Nephron (organoid): Measurements from ENCODE around the gene USP31.

ENCODE experiments used
- H3K27ac Mint-ChIP-seq, 3 experiments: 2 replicates each; pipeline ENCODE4 v1.8.0; 2020; ENCODE audit warnings: mixed read lengths in 3 of 3, mild to moderate bottlenecking in 2 of 3, moderate library complexity in 1 of 3
- H3K27me3 Mint-ChIP-seq: 2 replicates; pipeline ENCODE4 v1.8.0; 2021; ENCODE audit warnings: low read depth, mild to moderate bottlenecking, moderate library complexity, mixed read lengths
- H3K36me3 Mint-ChIP-seq: 2 replicates; pipeline ENCODE4 v1.8.0; 2020; ENCODE audit warnings: low read depth, mixed read lengths
- H3K4me1 Mint-ChIP-seq: 2 replicates; pipeline ENCODE4 v1.8.0; 2020; ENCODE audit warnings: mixed read lengths
- H3K4me3 Mint-ChIP-seq, 3 experiments: 2 replicates each; pipeline ENCODE4 v1.8.0; 2020; ENCODE audit warnings: mild to moderate bottlenecking in 3 of 3, mixed read lengths in 3 of 3, moderate library complexity in 2 of 3
- H3K9me3 Mint-ChIP-seq: 2 replicates; pipeline ENCODE4 v1.8.0; 2020; ENCODE audit warnings: mixed read lengths
- TF ChIP-seq, protein P1 (sequence below), 3 experiments: fragments of 200-600 bp; sonication (generic); IDR thresholded peaks; one replicate each; pipeline ENCODE4 v1.5.0; 2021; ENCODE audit warnings: antibody characterized with exemption in 3 of 3; ENCODE audit not compliant: unreplicated experiment in 3 of 3

The USP31 gene

DNA sequence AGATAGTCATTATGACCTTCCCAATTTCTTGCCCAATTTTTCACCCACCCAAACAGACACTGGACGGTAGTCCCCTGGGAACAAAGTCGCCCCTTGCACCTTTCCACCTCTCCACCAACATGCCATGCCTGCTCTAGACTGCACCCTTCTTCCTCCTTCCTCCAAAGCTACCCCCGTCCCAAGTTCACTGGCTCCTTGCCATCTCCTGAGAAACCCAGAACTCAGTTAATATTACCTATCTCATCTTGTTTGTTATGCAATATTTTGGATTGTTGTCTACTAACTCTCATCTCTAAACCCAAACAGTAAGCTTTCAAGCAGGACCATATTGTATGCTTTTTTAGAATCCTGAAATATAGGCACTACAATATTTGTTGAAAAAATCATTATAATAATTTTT is 63.3 kb downstream of the USP31 start:
- H3K36me3 Mint-ChIP-seq: peaks cover 22% of the 10 kb centered on the region
- H3K4me3 Mint-ChIP-seq: no peak overlapping the region
- TF ChIP-seq, protein P1, sequence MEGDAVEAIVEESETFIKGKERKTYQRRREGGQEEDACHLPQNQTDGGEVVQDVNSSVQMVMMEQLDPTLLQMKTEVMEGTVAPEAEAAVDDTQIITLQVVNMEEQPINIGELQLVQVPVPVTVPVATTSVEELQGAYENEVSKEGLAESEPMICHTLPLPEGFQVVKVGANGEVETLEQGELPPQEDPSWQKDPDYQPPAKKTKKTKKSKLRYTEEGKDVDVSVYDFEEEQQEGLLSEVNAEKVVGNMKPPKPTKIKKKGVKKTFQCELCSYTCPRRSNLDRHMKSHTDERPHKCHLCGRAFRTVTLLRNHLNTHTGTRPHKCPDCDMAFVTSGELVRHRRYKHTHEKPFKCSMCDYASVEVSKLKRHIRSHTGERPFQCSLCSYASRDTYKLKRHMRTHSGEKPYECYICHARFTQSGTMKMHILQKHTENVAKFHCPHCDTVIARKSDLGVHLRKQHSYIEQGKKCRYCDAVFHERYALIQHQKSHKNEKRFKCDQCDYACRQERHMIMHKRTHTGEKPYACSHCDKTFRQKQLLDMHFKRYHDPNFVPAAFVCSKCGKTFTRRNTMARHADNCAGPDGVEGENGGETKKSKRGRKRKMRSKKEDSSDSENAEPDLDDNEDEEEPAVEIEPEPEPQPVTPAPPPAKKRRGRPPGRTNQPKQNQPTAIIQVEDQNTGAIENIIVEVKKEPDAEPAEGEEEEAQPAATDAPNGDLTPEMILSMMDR (IDR thresholded peaks at IDR 0.05; ENCODE audit: unreplicated experiment in 3 of 3): no peak
- H3K27ac Mint-ChIP-seq: no peak overlapping the region
- no peaks in the 10 kb centered on the region for H3K9me3 Mint-ChIP-seq
- H3K27me3 Mint-ChIP-seq: no peaks in the 10 kb centered on the region
- no peaks in the 10 kb centered on the region for H3K4me1 Mint-ChIP-seq

DNA sequence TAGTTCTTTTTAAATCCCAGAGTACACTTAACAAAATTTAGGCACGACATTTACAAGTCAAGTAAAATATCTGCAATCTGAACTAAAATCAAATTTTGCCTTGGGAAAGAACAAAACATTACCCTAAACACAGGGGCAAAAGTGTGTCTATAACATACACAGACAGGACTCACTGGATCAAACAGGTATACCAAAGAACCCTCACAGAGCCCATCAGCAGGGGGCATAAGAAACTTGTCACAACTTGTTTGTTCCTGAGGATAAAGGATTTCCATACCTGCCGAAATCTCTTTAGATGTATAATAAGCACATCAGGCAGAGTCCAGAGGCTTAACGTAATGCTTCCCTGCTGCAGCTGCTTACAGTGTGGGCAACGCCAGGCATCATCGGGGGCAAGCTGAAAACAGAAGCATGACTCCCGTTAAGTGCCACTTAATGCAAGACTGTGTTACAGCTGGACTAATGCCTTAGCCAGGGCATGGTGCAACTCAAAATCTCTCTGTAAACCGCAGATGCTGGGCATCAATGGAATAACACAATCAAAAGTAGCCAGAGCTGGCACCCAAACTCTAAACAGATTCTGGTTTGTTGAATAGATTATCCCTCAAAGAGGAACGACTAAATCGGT is 67.0 kb downstream of the USP31 start:
- Mint-ChIP-seq H3K36me3 (peaks cover 30% of the 10 kb centered on the region), H3K27ac (peak overlapping the region in 2 of 3 experiments; percentile 23 to 66), H3K4me1 (no peaks in the 10 kb centered on the region), H3K4me3 (no peak overlapping the region), H3K27me3 (no peaks in the 10 kb centered on the region), H3K9me3 (no peaks in the 10 kb centered on the region)
- TF ChIP-seq, protein P1 (IDR thresholded peaks at IDR 0.05; ENCODE audit: unreplicated experiment in 3 of 3): no peak

DNA sequence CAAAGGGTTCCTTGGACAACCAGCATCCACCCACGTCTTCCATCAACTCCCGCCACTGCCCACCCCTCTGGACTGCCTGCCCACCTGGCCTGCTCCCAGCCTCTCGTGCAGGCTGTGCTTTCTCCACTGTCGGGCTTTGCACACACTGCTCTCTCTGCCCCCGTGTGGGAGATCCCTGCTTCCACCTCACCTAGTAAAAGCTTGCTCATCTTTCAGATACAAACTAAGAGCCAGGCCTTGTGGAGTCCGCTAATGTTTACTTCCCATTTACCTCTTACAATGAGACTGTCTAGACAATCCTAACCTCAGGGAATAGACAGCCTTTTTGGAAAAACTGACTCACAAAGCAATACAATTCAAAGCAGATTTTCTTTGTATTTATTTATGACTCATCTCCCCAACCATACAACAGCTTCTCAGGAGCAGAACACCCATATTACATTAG is 67.6 kb downstream of the USP31 start:
- Mint-ChIP-seq H3K27me3 (no peaks in the 10 kb centered on the region), H3K27ac (peak overlapping the region in 2 of 3 experiments; percentile 23 to 66), H3K4me1 (no peaks in the 10 kb centered on the region), H3K9me3 (no peaks in the 10 kb centered on the region), H3K36me3 (peaks cover 30% of the 10 kb centered on the region), H3K4me3 (no peak overlapping the region)
- TF ChIP-seq, protein P1 (IDR thresholded peaks at IDR 0.05; ENCODE audit: unreplicated experiment in 3 of 3): no peak

DNA sequence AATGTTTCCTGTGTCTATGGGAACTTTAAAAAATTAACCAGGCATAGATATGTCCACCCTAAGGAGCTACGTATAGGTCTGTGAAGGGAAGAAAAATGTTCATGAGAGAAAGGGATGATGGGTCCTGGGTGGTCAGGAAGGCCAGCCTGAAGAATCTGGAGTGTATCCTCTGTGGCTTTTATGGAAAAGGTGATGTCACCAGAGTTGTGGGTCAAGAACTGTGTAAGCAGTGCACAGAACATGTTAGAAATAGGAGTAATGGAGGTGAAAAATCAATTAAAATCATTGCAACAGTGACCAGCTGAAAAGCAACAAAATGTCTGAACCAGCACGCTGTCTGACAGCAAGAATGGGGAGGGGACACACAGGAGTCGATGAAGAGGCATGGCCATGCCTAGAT is 68.5 kb downstream of the USP31 start:
- H3K27ac Mint-ChIP-seq: no peak overlapping the region
- H3K36me3 Mint-ChIP-seq: peaks cover 27% of the 10 kb centered on the region
- TF ChIP-seq, protein P1 (IDR thresholded peaks at IDR 0.05; ENCODE audit: unreplicated experiment in 3 of 3): no peak
- no peaks in the 10 kb centered on the region for H3K27me3 Mint-ChIP-seq
- no peaks in the 10 kb centered on the region for H3K9me3 Mint-ChIP-seq
- H3K4me1 Mint-ChIP-seq: no peaks in the 10 kb centered on the region
- no peak overlapping the region for H3K4me3 Mint-ChIP-seq

DNA sequence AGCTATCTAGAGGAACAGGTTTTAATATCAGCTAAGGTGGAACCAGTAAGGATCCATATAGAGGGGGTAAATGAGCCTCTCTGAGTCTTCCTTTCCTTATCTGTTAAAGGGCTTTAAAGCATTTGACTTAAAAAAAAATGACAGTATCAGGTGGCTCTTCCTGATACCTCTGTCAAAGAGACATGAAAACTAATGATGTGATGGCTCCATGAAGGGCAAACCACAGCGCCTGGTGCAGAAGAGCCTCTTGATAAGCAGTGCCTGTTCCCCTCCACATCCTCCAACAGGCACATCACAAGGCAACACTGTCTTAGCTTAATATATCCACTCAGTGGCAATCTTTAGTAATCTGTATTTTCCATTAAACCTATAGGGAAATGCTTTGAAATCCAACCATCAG is 68.9 kb downstream of the USP31 start:
- Mint-ChIP-seq H3K36me3 (peaks cover 27% of the 10 kb centered on the region), H3K4me3 (no peak overlapping the region), H3K27me3 (no peaks in the 10 kb centered on the region), H3K4me1 (no peaks in the 10 kb centered on the region), H3K27ac (no peak overlapping the region), H3K9me3 (no peaks in the 10 kb centered on the region)
- TF ChIP-seq, protein P1 (IDR thresholded peaks at IDR 0.05; ENCODE audit: unreplicated experiment in 3 of 3): no peak

DNA sequence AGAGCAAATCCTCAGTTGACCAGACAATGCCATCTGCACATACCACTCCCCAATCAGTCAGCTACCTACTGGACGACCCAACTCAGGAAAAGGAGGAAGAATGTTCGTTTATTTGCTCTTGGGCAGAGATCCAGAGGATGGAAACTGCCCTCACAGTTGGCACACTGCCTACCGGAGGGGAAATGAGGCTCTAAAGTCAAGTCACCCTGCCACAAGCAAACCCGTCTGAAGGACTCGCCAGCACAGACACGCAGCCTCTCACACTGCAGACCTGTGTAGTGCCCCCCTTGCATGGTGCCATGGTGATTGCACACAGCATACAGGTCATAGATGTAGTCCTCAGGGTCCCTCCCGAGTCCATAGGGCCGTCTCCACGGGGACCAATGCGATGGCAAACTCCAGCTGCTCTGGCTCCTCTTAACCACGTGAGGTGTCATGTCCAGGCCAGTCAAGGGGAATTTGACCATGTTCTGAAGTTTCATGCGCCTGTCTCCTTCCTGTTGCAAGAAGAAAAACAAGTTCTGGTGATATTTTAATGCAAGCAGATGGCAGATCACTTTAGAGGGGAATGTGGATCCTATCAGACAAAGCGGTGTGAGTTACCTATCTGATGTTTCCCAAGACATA is 69.5 kb downstream of the USP31 start:
- no peaks in the 10 kb centered on the region for H3K27me3 Mint-ChIP-seq
- peaks cover 29% of the 10 kb centered on the region for H3K36me3 Mint-ChIP-seq
- TF ChIP-seq, protein P1 (IDR thresholded peaks at IDR 0.05; ENCODE audit: unreplicated experiment in 3 of 3): no peak
- no peaks in the 10 kb centered on the region for H3K9me3 Mint-ChIP-seq
- no peak overlapping the region for H3K27ac Mint-ChIP-seq
- no peaks in the 10 kb centered on the region for H3K4me1 Mint-ChIP-seq
- H3K4me3 Mint-ChIP-seq: no peak overlapping the region
